D721Med (cell line): ENCODE measurements around the gene KCNK15.

ENCODE experiments used
- DNase-seq: peaks from one replicate; pipeline ENCODE4 v3.0.0; 2011; ENCODE audit warnings: low spot score; ENCODE audit not compliant: insufficient read length
- FAIRE-seq: peaks from 2 replicates; lab custom pipeline; 2011; peaks lifted over from hg19 to GRCh38; lab: Jason Lieb, UNC
- TF ChIP-seq, protein P1 (sequence below): IDR thresholded peaks from 2 replicates; pipeline ENCODE4 v1.5.1; 2012; ENCODE audit warnings: mild to moderate bottlenecking, control low read depth; ENCODE audit not compliant: insufficient read depth; ENCODE audit errors: missing control alignments

KCNK15 gene

DNA sequence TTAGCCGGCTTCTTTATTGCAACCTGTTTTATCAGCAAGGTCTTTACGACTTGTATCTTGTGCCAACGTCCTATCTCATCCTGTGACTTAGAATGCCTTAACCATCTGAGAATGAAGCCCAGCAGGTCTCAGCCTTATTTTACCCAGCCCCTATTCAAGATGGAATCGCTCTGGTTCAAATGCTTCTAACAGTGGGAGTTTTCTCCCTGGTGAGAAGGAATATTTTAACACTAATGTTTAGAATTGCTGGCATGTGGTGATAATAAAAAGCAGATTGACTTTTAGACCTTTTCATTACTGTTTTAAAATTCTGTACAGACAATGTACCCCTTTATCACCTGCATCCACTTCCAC, 9.9 kb upstream of the KCNK15 start:
- TF ChIP-seq, protein P1, sequence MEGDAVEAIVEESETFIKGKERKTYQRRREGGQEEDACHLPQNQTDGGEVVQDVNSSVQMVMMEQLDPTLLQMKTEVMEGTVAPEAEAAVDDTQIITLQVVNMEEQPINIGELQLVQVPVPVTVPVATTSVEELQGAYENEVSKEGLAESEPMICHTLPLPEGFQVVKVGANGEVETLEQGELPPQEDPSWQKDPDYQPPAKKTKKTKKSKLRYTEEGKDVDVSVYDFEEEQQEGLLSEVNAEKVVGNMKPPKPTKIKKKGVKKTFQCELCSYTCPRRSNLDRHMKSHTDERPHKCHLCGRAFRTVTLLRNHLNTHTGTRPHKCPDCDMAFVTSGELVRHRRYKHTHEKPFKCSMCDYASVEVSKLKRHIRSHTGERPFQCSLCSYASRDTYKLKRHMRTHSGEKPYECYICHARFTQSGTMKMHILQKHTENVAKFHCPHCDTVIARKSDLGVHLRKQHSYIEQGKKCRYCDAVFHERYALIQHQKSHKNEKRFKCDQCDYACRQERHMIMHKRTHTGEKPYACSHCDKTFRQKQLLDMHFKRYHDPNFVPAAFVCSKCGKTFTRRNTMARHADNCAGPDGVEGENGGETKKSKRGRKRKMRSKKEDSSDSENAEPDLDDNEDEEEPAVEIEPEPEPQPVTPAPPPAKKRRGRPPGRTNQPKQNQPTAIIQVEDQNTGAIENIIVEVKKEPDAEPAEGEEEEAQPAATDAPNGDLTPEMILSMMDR, result no peak
- no peak for FAIRE-seq
- no peak for DNase-seq

DNA sequence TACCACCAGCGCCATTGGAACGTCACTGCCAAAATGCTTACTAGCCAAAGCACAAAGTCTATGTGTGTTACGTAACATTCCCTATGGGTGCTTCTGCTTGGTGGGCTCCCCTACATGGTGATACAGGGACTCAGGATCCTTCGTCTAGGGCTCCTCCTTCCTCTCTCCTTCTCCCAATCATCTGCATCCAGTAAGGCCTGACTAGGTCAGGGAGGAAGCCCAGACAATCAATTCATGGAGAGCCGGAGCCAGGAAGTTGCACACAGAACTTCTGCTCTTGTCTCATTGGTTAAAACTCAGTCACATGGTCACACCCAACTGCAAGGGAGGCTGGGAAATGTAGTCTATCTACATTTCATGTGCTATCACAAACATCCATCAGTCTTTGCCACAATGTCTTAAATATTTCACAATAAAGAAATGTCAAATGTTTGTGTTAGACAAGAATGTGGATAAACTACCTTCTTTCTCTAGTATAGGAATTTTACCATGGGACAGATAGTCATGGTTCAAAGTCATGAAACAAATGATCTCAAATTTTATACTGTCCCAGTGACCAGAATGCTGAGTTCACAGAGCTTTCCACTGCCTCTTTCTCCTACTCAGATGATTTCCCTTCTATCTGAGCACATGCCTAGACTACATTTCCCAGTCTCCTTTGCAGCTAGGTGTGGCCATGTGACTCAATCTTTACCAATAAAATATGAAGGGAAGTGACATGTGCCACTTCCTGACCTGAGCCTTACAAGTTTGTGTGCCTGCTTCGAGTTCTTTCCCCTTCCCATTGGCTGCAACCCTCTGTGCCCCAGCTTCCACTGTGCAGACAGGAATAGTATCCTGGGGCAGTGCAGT, 9.3 kb upstream of the KCNK15 start:
- DNase-seq (no peak), FAIRE-seq (no peak)
- TF ChIP-seq, protein P1, result no peak

GRCh38 chr20:44737116-44737515, 8.5 kb upstream of the KCNK15 start:
- DNase-seq (no peak), FAIRE-seq (no peak)
- TF ChIP-seq, protein P1, result no peak

- FAIRE-seq (no peak), DNase-seq (peak; percentile 81)
- TF ChIP-seq, protein P1, result no peak
Observed at GRCh38 chr20:44738813-44739477, 6.7 kb upstream of the KCNK15 start.

- no peak for DNase-seq
- FAIRE-seq, result no peak
- TF ChIP-seq, protein P1, result no peak
Observed at GRCh38 chr20:44739942-44740341, 5.7 kb upstream of the KCNK15 start.

- TF ChIP-seq, protein P1, result no peak
- no peak for DNase-seq
- no peak for FAIRE-seq
Observed at GRCh38 chr20:44742304-44743079, 3.2 kb upstream of the KCNK15 start.
